Karpas-422 (cell line): ENCODE data around the gene JUNB. TPM values are rescaled to one million over a fixed set of nuclear protein-coding genes. Genes with fewer than 3 reads are reported as not detected.

Experiments used
- DNase-seq: peaks from one replicate; pipeline ENCODE4 v3.0.0-alpha.2; 2015
- H2AFZ ChIP-seq: fragments of 200-600 bp; sonication (generic); 2 replicates; pipeline ENCODE4 v1.6.1; 2014; ENCODE audit warnings: antibody characterized with exemption, low read length, mixed read lengths
- H3K27ac ChIP-seq: fragments of 200-600 bp; sonication (generic); 2 replicates; pipeline ENCODE4 v1.5.1; 2014; ENCODE audit warnings: mild to moderate bottlenecking, low read length, moderate library complexity
- H3K27me3 ChIP-seq: fragments of 200-600 bp; sonication (generic); 2 replicates; pipeline ENCODE4 v1.6.1; 2014; ENCODE audit warnings: low read length, mixed read lengths
- H3K36me3 ChIP-seq: fragments of 200-600 bp; sonication (generic); 2 replicates; pipeline ENCODE4 v1.6.1; 2014; ENCODE audit warnings: low read length, mixed read lengths; ENCODE audit not compliant: insufficient read depth
- H3K4me1 ChIP-seq: fragments of 200-600 bp; sonication (generic); 2 replicates; pipeline ENCODE4 v1.6.1; 2014; ENCODE audit warnings: mild to moderate bottlenecking, low read length, mixed read lengths
- H3K4me2 ChIP-seq: fragments of 200-600 bp; sonication (generic); 2 replicates; pipeline ENCODE4 v1.6.1; 2014; ENCODE audit warnings: low read length, low read depth, mild to moderate bottlenecking; ENCODE audit not compliant: poor library complexity, severe bottlenecking
- H3K4me3 ChIP-seq: fragments of 200-600 bp; sonication (generic); 2 replicates; pipeline ENCODE4 v1.5.1; 2014; ENCODE audit warnings: mild to moderate bottlenecking, antibody characterized with exemption, low read length, mixed read lengths
- H3K79me2 ChIP-seq: fragments of 200-600 bp; sonication (generic); 2 replicates; pipeline ENCODE4 v1.6.1; 2014; ENCODE audit warnings: mild to moderate bottlenecking, low read length, mixed read lengths
- H3K9ac ChIP-seq: fragments of 200-600 bp; sonication (generic); 2 replicates; pipeline ENCODE4 v1.6.0; 2014; ENCODE audit warnings: low read length
- H3K9me2 ChIP-seq: fragments of 200-600 bp; sonication (generic), shearing (Covaris generic); replicated peaks from 2 replicates; pipeline ENCODE4 v1.6.0; 2014; ENCODE audit warnings: mild to moderate bottlenecking, low read length, moderate library complexity; ENCODE audit not compliant: insufficient read depth
- H3K9me3 ChIP-seq: fragments of 300-700, 200-600 bp; sonication (generic); 2 replicates; pipeline ENCODE4 v1.6.1; 2014; ENCODE audit warnings: low read length, mixed read lengths
- H4K20me1 ChIP-seq: fragments of 200-600 bp; sonication (generic); 2 replicates; pipeline ENCODE4 v1.6.1; 2014; ENCODE audit warnings: mild to moderate bottlenecking, antibody characterized with exemption, low read length, low read depth; ENCODE audit not compliant: insufficient read depth
- total RNA-seq: library from RNA; depleted of rRNA; stranded (reverse); fragments of >200 nt; shearing (Covaris generic); gene quantifications from 2 replicates; pipeline ENCODE4 v1.2.3, GENCODE V29; 2014; ENCODE audit warnings: low replicate concordance

JUNB gene
- total RNA-seq, 1 experiment from 2014 or later: 60.0 TPM

GRCh38 chr19:12834976-12835757, 43.9 kb downstream of the JUNB start:
- Histone ChIP-seq H3K36me3 (no peaks in the 10 kb centered on the region), H3K4me3 (no peak overlapping the region), H3K27ac (no peak overlapping the region), H3K4me1 (peaks cover 33% of the 10 kb centered on the region), H3K27me3 (no peaks in the 10 kb centered on the region), H3K4me2 (no peak overlapping the region), H3K9me2 (no peaks in the 10 kb centered on the region), H3K79me2 (no peaks in the 10 kb centered on the region), H3K9me3 (no peaks in the 10 kb centered on the region), H3K9ac (no peak overlapping the region), H2AFZ (no peak overlapping the region), H4K20me1 (no peaks in the 10 kb centered on the region)
- DNase-seq: peak; percentile 78

DNA sequence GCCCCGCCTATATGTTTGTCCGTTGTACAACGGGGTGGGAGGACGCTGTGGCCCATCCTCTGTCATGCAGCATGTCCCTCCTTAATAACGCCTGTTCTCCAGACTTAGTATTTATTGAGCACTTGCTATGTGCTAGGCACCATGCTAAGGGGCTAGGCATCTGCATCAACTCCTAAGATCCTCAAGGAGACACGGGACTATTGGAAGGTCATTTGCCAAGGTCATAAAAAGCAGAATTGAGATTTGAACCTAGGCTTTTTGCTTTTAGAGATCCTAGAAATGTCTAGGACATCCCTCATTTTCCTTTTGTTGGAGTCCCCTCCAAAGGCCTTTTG, 45.2 kb downstream of the JUNB start:
- no peak for DNase-seq
- H3K4me2 ChIP-seq: no peak overlapping the region
- H3K36me3 ChIP-seq: no peaks in the 10 kb centered on the region
- H3K4me1 ChIP-seq: peaks cover 33% of the 10 kb centered on the region
- H3K27ac ChIP-seq: no peak overlapping the region
- H4K20me1 ChIP-seq: 0 out of 2 replicates have a peak, but pooled peaks cover 4% of the 10 kb centered on the region
- H2AFZ ChIP-seq: no peak overlapping the region
- no peak overlapping the region for H3K9ac ChIP-seq
- no peaks in the 10 kb centered on the region for H3K27me3 ChIP-seq
- no peak overlapping the region for H3K4me3 ChIP-seq
- H3K79me2 ChIP-seq: no peaks in the 10 kb centered on the region
- no peaks in the 10 kb centered on the region for H3K9me2 ChIP-seq
- H3K9me3 ChIP-seq: no peaks in the 10 kb centered on the region

GRCh38 chr19:12837225-12837624, 45.9 kb downstream of the JUNB start:
- 0 out of 2 replicates have a peak, but pooled peaks cover 4% of the 10 kb centered on the region for H4K20me1 ChIP-seq
- no peaks in the 10 kb centered on the region for H3K79me2 ChIP-seq
- H3K9ac ChIP-seq: no peak overlapping the region
- H2AFZ ChIP-seq: no peak overlapping the region
- no peak for DNase-seq
- no peaks in the 10 kb centered on the region for H3K36me3 ChIP-seq
- no peaks in the 10 kb centered on the region for H3K9me3 ChIP-seq
- no peak overlapping the region for H3K4me3 ChIP-seq
- H3K4me2 ChIP-seq: no peak overlapping the region
- H3K4me1 ChIP-seq: peaks cover 33% of the 10 kb centered on the region
- H3K27ac ChIP-seq: no peak overlapping the region
- no peaks in the 10 kb centered on the region for H3K9me2 ChIP-seq
- no peaks in the 10 kb centered on the region for H3K27me3 ChIP-seq

DNA sequence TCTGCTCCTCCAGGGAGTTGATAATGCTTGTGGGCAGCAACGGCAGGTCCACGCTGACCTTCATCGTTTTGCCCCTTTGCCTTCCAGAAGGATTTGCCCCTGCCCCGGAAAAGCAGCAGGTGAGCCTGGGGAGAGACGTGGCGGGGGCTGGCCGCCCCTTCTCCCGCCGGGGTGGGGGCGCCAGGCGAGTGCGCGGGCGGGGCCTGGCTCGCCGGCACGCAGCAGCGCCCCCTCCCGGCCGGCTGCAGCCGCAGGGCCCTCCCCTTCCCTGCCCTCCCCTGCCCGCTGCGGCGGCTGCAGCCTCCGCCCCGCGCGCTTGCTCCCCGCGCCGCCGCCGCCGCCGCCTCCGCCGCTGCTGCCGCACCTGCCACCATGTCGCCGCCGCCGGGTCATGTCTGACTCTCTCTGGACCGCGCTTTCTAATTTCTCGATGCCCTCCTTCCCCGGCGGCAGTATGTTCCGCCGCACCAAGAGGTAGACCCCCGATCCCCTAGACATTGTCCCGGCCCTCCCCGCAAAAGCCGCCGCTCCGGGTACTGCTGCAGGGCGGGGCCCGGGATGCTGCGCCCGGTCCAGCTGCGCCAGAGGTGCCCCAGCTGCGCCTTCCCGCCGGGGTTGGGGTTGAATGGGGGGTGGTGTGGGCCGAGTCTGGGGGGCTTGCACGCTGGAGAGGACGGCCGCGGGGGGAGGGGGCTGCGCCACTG, 47.0 kb downstream of the JUNB start, which contains the start of gene MAST1:
Gene MAST1, plus strand, starts transcription at position 334 of the 704 bp plus-strand sequence. Its CDS starts 58 bp downstream, at position 392.
- Histone ChIP-seq H4K20me1 (0 out of 2 replicates have a peak, but pooled peaks cover 4% of the 10 kb centered on the region), H3K27me3 (no peaks in the 10 kb centered on the region), H3K4me2 (peak within 1 kb of the TSS; percentile 83), H3K4me1 (peaks cover 24% of the 10 kb centered on the region), H3K9me3 (no peaks in the 10 kb centered on the region), H3K9me2 (no peaks in the 10 kb centered on the region), H3K27ac (no peak within 1 kb of the TSS), H3K79me2 (no peaks in the 10 kb centered on the region), H3K4me3 (peak within 1 kb of the TSS; percentile 71), H3K9ac (peak within 1 kb of the TSS; percentile 67), H2AFZ (0 out of 2 replicates have a peak within 1 kb of the TSS, but pooled peaks have one; percentile 56), H3K36me3 (no peaks in the 10 kb centered on the region)
- DNase-seq: peak; percentile 85

- Histone ChIP-seq H2AFZ (no peak overlapping the region), H3K27me3 (no peaks in the 10 kb centered on the region), H3K9ac (peak overlapping the region; percentile 67; the same call in 1 of the 2 replicates), H3K4me2 (peak overlapping the region; percentile 83), H4K20me1 (0 out of 2 replicates have a peak, but pooled peaks cover 4% of the 10 kb centered on the region), H3K4me1 (peaks cover 19% of the 10 kb centered on the region), H3K27ac (no peak overlapping the region), H3K79me2 (no peaks in the 10 kb centered on the region), H3K9me2 (no peaks in the 10 kb centered on the region), H3K4me3 (peak overlapping the region; percentile 71), H3K9me3 (no peaks in the 10 kb centered on the region), H3K36me3 (no peaks in the 10 kb centered on the region)
- DNase-seq: peak; percentile 52
Measured at GRCh38 chr19:12838886-12839756, 47.8 kb downstream of the JUNB start.

DNA sequence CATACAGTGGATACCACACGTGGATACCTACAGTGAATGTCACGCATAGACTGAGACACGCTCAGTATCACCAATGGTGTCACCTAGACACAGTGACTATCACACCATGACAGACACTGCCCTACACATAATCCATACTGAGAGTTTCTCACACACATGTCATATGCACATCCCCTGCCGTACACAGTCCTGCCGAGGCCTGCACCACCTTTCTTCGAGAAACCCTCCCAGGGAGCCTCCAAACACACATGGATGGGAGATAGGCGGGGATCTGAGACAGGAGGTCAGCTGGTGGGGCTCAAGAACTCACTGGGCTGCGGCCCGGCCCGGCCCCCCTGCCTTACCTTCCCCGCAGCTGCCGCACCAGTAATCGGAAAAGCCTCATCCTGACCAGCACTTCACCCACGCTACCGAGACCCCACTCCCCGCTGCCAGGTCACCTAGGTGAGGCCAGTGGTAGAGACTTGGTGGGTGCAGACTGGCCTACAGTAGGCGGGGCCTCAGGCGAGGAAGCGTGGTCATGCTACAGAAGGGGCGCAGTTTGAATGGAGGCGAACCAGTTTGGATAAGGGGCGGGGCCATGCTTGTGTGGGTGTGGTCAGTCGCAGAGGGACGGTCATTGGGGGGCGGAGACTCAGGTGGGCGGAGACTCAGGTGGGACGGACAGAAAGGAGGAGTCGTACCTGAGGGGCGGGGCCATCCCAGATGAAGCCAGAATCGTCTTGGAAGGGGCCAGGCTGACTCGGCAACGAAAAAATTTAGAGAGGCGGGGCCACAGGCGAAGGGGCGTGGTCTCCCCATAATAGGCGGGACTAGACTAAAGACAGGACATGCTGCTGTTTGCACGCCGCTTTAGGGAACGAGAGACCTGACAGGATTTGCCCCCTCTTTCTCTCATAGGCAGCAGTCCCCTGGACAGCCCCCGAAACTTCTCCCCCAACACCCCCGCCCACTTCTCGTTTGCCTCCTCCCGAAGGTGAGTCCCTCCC, 49.1 kb downstream of the JUNB start:
- Histone ChIP-seq H3K9me3 (no peaks in the 10 kb centered on the region), H3K36me3 (no peaks in the 10 kb centered on the region), H3K4me3 (no peak overlapping the region), H3K27me3 (no peaks in the 10 kb centered on the region), H3K79me2 (no peaks in the 10 kb centered on the region), H2AFZ (no peak overlapping the region), H3K9me2 (no peaks in the 10 kb centered on the region), H3K9ac (no peak overlapping the region), H3K27ac (no peak overlapping the region), H3K4me2 (no peak overlapping the region), H3K4me1 (peaks cover 13% of the 10 kb centered on the region), H4K20me1 (0 out of 2 replicates have a peak, but pooled peaks cover 4% of the 10 kb centered on the region)
- peak; percentile 95 for DNase-seq

GRCh38 chr19:12841094-12841493, 49.8 kb downstream of the JUNB start:
- no peak overlapping the region for H3K27ac ChIP-seq
- DNase-seq: no peak
- H4K20me1 ChIP-seq: 0 out of 2 replicates have a peak, but pooled peaks cover 4% of the 10 kb centered on the region
- no peaks in the 10 kb centered on the region for H3K79me2 ChIP-seq
- H3K9ac ChIP-seq: no peak overlapping the region
- no peak overlapping the region for H2AFZ ChIP-seq
- H3K4me1 ChIP-seq: peaks cover 13% of the 10 kb centered on the region
- no peak overlapping the region for H3K4me2 ChIP-seq
- H3K27me3 ChIP-seq: no peaks in the 10 kb centered on the region
- no peaks in the 10 kb centered on the region for H3K9me2 ChIP-seq
- H3K9me3 ChIP-seq: no peaks in the 10 kb centered on the region
- H3K4me3 ChIP-seq: no peak overlapping the region
- no peaks in the 10 kb centered on the region for H3K36me3 ChIP-seq
